Measurements from ENCODE around the gene AKAP6.

DNA sequence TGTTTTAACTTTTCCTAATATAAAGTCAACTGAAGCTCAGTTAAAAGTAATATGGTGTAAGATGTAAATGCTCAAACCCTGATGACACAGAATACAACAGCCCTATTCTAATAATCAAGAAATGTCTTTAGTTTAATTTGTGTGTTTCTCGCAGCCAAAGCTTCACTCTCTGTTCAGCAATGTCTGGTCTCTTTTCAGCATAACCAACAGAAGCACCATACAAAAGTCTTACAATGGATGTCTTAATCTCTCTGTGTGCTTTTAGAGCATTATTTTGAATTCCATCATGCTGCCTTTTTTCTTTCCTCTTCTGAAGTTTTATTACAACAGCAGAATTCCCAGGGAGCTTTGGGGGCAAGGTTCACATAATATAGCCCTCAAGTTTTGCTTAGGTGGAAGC, 399.4 kb downstream of the AKAP6 start:
- TF ChIP-seq CTCF (IDR thresholded peaks at IDR 0.05) (no peak), POLR2A (IDR thresholded peaks at IDR 0.05) (no peak)

Data from right lobe of liver (tissue), 4 donors.